ENCODE measurements around the gene TARS1.

GRCh38 chr5:33482335-33482734 lies 41.6 kb downstream of the TARS1 start:
- TF ChIP-seq CTCF (IDR thresholded peaks at IDR 0.05) (no peak), POLR2A (IDR thresholded peaks at IDR 0.05) (no peak), EP300 (IDR thresholded peaks at IDR 0.05) (no peak)

Data from ovary (tissue), 3 donors.